Cardiac muscle cell (in vitro differentiated cells and primary cell): Measurements from ENCODE around the gene FXYD6. TPM values are rescaled to one million over a fixed set of nuclear protein-coding genes. Genes with fewer than 3 reads are reported as not detected.

Experiments used
- DNase-seq, 2 donors: peaks; one replicate each; pipeline versions ENCODE4 v3.0.0 to v3.0.0-alpha.2; 2010 to 2017; ENCODE audit warnings: low read depth in 1 of 2, low spot score in 1 of 2
- H3K27ac ChIP-seq: fragments of 200-600 bp; sonication (generic); 2 replicates; pipeline ENCODE4 v1.5.1; 2016
- H3K27me3 ChIP-seq: fragments of 200-600 bp; sonication (generic); 2 replicates; pipeline ENCODE4 v1.6.0; 2016; ENCODE audit warnings: control low read depth
- H3K36me3 ChIP-seq: fragments of 200-600 bp; sonication (generic); 2 replicates; pipeline ENCODE4 v1.5.1; 2016; ENCODE audit warnings: control low read depth
- H3K4me1 ChIP-seq: fragments of 200-600 bp; sonication (generic); 2 replicates; pipeline ENCODE4 v1.8.1; 2017; ENCODE audit warnings: low read depth, mild to moderate bottlenecking, mixed run types
- H3K4me3 ChIP-seq: fragments of 200-600 bp; sonication (generic); 2 replicates; pipeline ENCODE4 v1.5.1; 2016; ENCODE audit warnings: mild to moderate bottlenecking
- H3K9me3 ChIP-seq: fragments of 200-600 bp; sonication (generic); 2 replicates; pipeline ENCODE4 v1.5.1; 2017; ENCODE audit warnings: low read depth, mild to moderate bottlenecking, control low read depth
- polyA plus RNA-seq: library from polyadenylated mRNA; unstranded; fragments of >200 nt; fragmentation: Nextera tagmentation; extraction: Ambion mirVana; gene quantifications from 2 replicates; pipeline ENCODE4 v1.2.1, GENCODE V29; 2016
- total RNA-seq: library from RNA; depleted of rRNA; stranded (reverse); fragments of >200 nt; gene quantifications from 2 replicates; pipeline ENCODE4 v1.2.3, GENCODE V29; 2016
- TF ChIP-seq, protein P1 (sequence below): IDR thresholded peaks from 2 replicates; pipeline ENCODE4 v1.5.1; 2012; ENCODE audit warnings: low read depth, mild to moderate bottlenecking, low read length

FXYD6 gene
- total and polyA plus RNA-seq, 2 experiments from 2014 or later, result 310 to 403 TPM

DNA sequence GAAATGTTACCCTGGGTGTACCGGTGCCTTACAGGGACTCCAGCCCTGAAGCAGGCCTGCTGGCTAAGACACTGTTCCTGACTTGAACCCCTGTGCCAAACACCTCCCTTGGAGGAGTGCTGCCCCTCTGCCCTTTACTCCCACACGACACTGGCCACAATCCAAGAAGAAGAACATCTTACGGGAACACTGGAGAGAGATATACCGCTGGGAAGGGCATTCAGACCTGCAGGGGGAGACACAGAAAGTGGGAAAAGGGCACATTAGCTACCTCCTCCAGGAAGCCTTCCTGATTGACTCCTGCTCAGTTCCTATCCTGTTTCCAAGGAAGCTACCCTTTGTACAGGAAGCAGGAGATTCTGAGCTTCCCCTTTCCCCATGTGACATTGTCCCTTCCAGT, 34.1 kb upstream of the FXYD6 start:
- Histone ChIP-seq H3K4me3 (no peak overlapping the region), H3K36me3 (no peaks in the 10 kb centered on the region), H3K27me3 (no peaks in the 10 kb centered on the region), H3K9me3 (no peaks in the 10 kb centered on the region), H3K27ac (no peak overlapping the region), H3K4me1 (peaks cover 44% of the 10 kb centered on the region)
- DNase-seq, result no peak
- TF ChIP-seq, protein P1, sequence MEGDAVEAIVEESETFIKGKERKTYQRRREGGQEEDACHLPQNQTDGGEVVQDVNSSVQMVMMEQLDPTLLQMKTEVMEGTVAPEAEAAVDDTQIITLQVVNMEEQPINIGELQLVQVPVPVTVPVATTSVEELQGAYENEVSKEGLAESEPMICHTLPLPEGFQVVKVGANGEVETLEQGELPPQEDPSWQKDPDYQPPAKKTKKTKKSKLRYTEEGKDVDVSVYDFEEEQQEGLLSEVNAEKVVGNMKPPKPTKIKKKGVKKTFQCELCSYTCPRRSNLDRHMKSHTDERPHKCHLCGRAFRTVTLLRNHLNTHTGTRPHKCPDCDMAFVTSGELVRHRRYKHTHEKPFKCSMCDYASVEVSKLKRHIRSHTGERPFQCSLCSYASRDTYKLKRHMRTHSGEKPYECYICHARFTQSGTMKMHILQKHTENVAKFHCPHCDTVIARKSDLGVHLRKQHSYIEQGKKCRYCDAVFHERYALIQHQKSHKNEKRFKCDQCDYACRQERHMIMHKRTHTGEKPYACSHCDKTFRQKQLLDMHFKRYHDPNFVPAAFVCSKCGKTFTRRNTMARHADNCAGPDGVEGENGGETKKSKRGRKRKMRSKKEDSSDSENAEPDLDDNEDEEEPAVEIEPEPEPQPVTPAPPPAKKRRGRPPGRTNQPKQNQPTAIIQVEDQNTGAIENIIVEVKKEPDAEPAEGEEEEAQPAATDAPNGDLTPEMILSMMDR, result no peak

DNA sequence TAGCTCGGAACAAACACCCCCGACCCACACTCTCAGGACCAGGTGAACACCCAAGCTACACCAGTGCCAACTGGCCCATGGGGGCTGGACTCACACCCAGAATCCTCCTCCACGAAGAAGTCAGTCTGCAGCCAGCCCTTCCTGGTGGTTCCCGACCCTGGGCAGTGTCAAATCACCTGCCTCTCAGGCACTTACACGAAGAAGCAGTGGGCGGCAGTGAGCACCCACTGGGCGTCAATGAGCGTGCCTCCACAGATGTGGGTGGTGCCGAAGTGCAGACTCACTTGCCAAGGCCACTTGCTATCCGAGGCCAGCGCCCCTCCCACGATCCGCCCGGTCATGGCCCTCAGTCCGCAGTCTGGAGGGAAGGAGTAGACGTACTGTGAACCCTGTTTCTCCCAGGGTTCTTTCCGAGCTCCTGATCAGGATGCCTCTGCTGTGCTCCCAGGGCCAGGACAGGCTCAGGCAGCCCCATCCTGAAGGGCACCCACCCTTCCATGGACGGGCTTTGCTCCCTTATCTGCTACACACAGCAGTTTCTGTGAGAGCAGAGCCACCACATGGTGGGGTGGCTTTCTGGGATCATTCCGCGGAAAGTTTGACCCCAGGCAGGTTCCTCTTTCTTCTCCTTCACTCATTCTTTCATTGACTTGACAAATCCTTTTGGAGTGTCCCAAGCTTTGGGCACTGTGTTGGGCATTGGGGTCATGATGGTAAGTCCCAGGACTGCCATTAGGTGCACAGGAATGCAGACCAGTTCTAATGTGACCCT, 33.3 kb upstream of the FXYD6 start:
- Histone ChIP-seq H3K36me3 (no peaks in the 10 kb centered on the region), H3K27ac (peak overlapping the region; percentile 51), H3K27me3 (no peaks in the 10 kb centered on the region), H3K4me3 (no peak overlapping the region), H3K4me1 (peaks cover 41% of the 10 kb centered on the region), H3K9me3 (no peaks in the 10 kb centered on the region)
- TF ChIP-seq, protein P1, result no peak
- no peak for DNase-seq

DNA sequence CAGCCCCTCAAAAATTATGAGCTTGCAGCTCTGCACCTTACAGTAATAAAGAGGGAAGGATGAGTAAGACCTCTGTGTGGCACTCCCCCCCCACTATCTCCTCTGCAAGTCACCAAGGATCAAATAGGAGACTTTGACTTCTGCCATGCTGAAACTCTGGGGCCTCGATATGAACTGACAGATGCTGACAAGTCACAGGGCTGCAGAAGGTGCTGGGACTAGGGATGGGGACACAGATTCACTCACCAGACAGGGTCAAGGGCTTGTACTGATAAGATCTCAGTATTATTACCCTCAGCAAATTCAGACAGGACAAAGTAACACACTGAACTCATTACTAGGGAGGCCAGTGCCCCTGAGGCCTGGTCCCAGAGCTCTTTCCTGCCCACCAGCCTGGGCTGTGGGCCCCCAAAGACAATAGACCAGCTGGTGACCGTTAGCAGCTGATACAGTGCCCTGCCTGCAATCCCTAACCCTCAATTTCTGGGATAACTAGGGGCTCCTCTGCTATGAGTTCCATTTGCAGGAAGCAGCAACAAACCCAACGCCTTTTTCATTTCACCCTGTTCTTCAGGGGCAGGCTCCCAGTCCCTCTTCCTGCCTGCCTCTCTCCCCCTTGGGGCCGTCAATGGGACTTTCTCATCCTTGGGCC, 32.6 kb upstream of the FXYD6 start:
- Histone ChIP-seq H3K27ac (peak overlapping the region; percentile 51), H3K4me1 (peaks cover 34% of the 10 kb centered on the region), H3K4me3 (no peak overlapping the region), H3K9me3 (no peaks in the 10 kb centered on the region), H3K27me3 (no peaks in the 10 kb centered on the region), H3K36me3 (no peaks in the 10 kb centered on the region)
- DNase-seq, result peak in 1 of 2 donors; percentile 51
- TF ChIP-seq, protein P1, result no peak

DNA sequence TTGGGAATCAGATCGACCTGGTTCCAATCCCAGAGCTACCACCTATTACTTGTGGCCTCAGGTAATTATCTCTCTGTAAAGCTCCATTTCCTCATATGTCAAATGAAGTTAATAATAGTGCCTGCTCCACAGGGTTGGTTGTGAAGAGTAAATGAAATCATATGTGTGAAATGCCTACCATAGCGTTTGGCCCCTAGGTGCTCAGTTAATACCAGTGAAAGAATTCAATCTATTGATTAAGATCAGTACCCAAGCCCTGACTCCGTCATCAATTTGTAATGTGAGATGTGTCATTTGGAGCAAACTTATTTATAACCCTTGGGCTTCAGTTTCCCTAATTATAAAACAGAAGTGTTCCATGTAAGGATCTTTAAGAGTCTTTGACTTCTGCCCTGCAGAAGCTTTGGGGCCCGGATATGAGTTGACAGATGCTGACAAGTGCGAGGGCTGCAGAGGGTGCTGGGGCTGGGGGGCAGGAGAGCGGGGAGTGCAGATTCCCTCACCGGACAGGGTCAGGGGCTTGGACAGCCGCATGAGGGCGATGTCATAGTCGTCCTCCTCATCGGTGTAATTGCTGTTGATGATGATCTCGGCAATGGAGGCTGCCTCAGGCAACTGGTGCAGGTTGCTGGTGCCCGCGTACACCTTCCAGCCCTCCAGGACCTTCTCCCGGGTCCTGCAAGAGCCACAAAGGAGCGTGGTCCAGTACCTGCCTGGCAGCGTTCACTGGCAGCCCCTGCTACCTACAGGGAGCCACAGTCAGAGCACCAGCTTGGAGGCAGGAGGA, 31.8 kb upstream of the FXYD6 start:
- Histone ChIP-seq H3K36me3 (no peaks in the 10 kb centered on the region), H3K27me3 (no peaks in the 10 kb centered on the region), H3K4me3 (no peak overlapping the region), H3K9me3 (no peaks in the 10 kb centered on the region), H3K27ac (peak overlapping the region; percentile 51), H3K4me1 (peaks cover 29% of the 10 kb centered on the region)
- TF ChIP-seq, protein P1, result no peak
- no peak for DNase-seq

DNA sequence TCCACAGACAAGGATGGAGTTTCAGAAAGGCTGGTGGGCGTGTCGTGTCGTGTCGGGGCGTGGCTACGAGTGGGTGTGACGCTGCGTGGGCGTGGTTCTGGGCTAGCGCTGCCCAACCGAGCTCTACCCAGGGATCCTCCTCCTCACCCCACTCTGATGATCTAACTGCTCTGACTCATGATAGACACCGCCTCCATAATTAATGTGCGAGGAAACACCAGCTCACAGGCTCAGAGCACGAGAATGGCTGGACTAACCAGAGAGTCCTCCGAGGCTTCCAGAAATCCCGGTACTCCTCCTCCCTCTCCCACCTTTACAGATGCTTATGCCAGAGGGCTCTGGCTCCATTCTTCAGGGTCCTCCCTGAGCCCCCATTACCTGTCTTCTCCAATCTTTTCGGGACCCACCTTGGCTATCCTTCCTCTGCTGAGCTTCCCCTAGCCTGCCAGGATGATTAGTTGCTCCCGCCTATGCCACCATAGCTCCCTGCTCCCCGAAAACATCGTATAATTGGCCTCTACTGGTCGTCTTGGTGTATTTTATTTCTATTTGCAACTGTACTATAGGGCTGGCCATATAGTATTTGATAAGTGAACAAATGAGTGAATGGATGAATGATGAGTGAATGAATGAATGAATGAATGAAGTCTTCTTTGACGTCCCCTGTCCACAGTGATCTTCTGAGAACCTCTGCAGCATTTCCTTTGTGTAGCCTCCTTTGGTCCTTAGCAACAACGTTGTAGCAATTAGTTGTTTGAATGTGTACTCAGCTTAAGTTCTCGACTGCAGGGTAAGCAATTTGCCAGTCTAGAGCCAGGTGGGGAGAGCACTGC, 31.0 kb upstream of the FXYD6 start:
- TF ChIP-seq, protein P1, result no peak
- peak; percentile 83 to 93 for DNase-seq
- Histone ChIP-seq H3K27ac (peak overlapping the region; percentile 64), H3K27me3 (no peaks in the 10 kb centered on the region), H3K36me3 (no peaks in the 10 kb centered on the region), H3K4me1 (peaks cover 29% of the 10 kb centered on the region), H3K9me3 (no peaks in the 10 kb centered on the region), H3K4me3 (no peak overlapping the region)
